Smooth muscle cell of the coronary artery (primary cell): Measurements from ENCODE around the gene PARP9. TPM values are rescaled to one million over a fixed set of nuclear protein-coding genes. Genes with fewer than 3 reads are reported as not detected.

Source experiments
- total RNA-seq: library from RNA; depleted of rRNA; stranded (reverse); fragments of >200 nt; gene quantifications from 2 replicates; pipeline ENCODE4 v1.2.3, GENCODE V29; 2014; ENCODE audit warnings: low replicate concordance

PARP9 gene
- 12.0 and 20.2 TPM in 2 replicates for total RNA-seq

DNA sequence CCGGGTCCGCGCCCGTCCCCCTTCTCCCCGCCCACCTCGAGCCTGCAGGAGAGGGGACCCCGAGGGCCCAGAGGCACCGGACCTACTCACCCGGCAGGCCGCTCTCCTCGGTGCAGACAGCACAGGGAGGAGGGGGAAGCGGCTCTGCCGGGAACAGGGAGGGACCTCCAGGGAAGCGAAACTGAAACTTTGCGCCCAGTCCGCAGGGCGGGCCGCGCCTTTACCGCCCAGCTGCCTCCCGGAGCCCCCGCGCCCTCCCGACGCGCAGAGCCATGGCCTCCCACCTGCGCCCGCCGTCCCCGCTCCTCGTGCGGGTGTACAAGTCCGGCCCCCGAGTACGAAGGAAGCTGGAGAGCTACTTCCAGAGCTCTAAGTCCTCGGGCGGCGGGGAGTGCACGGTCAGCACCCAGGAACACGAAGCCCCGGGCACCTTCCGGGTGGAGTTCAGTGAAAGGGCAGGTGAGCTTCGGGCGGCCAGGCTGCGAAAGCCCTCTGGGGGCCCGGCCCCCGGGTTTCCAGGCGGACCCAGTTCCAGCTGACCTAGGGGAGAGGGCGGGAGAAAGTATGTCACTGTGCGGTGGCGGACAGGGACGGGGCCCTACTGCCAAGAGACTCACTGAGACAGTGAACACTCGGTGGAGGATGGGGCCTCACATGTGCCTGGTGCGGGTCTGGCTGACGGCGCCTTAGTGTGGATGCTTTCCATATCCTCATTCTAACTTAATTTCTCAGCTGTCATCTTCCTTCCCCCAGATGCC lies at the start of gene PARP9, which contains the start of gene DTX3L:
PARP9 (minus strand) TSS at position 146 of the 758 bp plus-strand sequence. CDS start 4,680 bp downstream, outside the sequence.
DTX3L (plus strand) TSS at position 184 of the 758 bp plus-strand sequence; CDS start at position 273, 89 bp downstream.

DNA sequence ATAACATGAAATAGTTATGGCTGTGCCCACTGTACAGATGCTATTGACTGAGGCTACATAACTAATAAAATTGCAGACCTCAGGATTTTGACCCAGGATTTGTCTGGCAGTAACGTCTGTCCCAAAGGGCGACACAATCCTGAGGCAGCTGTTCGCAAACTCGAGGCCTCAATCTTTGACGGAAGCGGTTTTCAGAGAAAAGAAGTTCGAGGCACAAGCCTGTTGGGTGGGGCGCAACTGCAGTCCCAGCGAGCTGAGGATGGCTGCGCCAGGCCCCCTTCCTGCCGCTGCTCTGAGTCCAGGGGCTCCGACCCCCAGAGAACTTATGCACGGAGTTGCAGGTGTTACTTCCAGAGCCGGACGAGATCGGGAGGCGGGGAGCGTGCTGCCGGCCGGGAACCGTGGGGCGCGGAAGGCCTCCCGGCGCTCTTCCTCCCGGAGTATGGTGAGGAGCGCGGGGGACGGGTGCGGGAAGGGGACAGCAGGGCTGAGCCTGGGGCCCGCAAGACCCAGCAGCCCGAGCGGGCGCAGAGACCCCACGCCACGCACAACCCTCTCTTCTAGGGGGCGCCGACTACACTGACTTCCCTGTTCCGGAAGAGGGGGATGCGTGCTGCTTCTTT lies 13.4 kb upstream of the PARP9 start, which contains the start of gene PARP15:
PARP15 (plus strand) TSS at position 242 of the 623 bp plus-strand sequence; CDS start at position 260, 18 bp downstream.

DNA sequence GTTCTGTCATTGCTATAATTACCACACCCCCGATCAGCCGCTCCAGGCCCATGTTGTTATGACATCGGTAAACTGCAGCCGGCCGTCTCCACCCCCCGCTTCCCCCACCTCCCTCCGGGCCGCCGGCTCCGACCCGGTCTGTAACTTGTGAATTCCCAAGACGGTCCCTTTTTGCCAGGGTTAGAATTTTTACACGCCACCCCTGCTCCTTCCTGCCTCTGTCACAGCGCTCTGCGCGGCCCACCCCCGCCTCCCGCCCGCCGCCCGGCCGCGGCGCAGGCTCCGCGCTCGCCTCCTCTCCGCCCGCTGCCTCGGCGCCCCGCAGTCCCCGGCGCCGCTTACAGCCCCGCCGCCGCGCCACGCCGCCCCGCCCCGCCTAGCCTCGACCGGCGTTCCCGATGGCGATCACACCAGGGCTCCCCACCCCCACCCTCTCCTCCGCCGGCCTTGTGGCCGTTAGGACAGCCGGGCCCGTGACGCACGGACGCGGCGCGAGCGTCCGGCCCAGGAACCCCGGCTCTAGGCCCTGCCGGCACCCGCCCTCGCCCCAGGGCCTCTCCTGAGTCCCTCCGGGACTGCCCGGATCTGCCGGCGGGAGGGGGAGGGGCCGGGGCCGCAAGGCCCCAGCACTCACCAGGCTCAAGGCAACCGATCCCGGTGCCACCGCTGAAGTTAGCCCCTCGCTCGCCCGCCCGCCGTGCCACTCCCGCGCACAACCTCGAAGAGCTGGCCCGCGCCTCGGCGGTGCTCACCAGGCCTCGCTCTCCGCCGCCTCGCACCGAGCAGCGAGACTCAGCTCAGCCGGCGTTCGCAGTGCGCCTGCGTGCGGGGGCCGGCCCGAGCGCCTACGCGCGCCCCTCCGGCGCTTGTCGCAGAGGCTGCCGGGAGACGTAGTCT lies 49.7 kb downstream of the PARP9 start, which contains the start of gene KPNA1:
KPNA1 (minus strand) TSS at position 817 of the 897 bp plus-strand sequence. CDS start 18,374 bp downstream, outside the sequence.

Other genes with a start within 250 kb of the PARP9 start
- 0.75 and 5.1 TPM in 2 replicates for gene CSTA, start 239.1 kb downstream of the PARP9 start, total RNA-seq
- gene MIX23, start 181.1 kb downstream of the PARP9 start, total RNA-seq: 18.6 and 30.0 TPM in 2 replicates
- gene FAM162A, start 180.1 kb downstream of the PARP9 start, total RNA-seq: 25.7 and 28.3 TPM in 2 replicates
- 3.7 and 4.1 TPM in 2 replicates for gene WDR5B, start 148.2 kb downstream of the PARP9 start, total RNA-seq
- 17.8 and 25.0 TPM in 2 replicates for gene KPNA1, start 49.4 kb downstream of the PARP9 start, total RNA-seq
- gene DTX3L, start within 50 bp of the PARP9 start, total RNA-seq: 7.7 and 9.6 TPM in 2 replicates
- gene PARP15, start 13.3 kb upstream of the PARP9 start, total RNA-seq: 0.23 TPM in 1 of 2 replicates, not detected in the other
- 29.4 and 48.7 TPM in 2 replicates for gene PARP14, start 116.5 kb upstream of the PARP9 start, total RNA-seq
- gene HSPBAP1, start 229.5 kb upstream of the PARP9 start, total RNA-seq: 3.7 and 4.6 TPM in 2 replicates
- gene SLC49A4, start 230.8 kb upstream of the PARP9 start, total RNA-seq: 9.2 and 9.4 TPM in 2 replicates